ENCODE results near the gene CARHSP1. TPM values are rescaled to one million over a fixed set of nuclear protein-coding genes. Genes with fewer than 3 reads are reported as not detected.

Gene CARHSP1
- total RNA-seq, 4 donors from 2014 or later, result 89.3 to 135 (median 124) TPM

- TF ChIP-seq CTCF (IDR thresholded peaks at IDR 0.05), result no peak
- ATAC-seq (ENCODE audit: low FRiP score), result no peak
- DNase-seq (ENCODE audit: low spot score), result no peak
Measured at GRCh38 chr16:8869212-8869987, 594 bp upstream of the CARHSP1 start.

- ATAC-seq (ENCODE audit: low FRiP score) (no peak), DNase-seq (ENCODE audit: low spot score) (no peak)
- no peak for TF ChIP-seq CTCF (IDR thresholded peaks at IDR 0.05)
Measured at GRCh38 chr16:8867932-8868415, 832 bp downstream of the CARHSP1 start.

- DNase-seq (ENCODE audit: low spot score) (peak; percentile 51), ATAC-seq (ENCODE audit: low FRiP score) (no peak)
- no peak for TF ChIP-seq CTCF (IDR thresholded peaks at IDR 0.05)
Measured at GRCh38 chr16:8867216-8867931, 1.4 kb downstream of the CARHSP1 start.

GRCh38 chr16:8866884-8867215, 2.0 kb downstream of the CARHSP1 start:
- ATAC-seq (ENCODE audit: low FRiP score) (no peak), DNase-seq (ENCODE audit: low spot score) (no peak)
- TF ChIP-seq CTCF (IDR thresholded peaks at IDR 0.05), result no peak

GRCh38 chr16:8866118-8866883, 2.5 kb downstream of the CARHSP1 start:
- no peak for TF ChIP-seq CTCF (IDR thresholded peaks at IDR 0.05)
- ATAC-seq (ENCODE audit: low FRiP score), result no peak
- DNase-seq (ENCODE audit: low spot score), result no peak

- DNase-seq (ENCODE audit: low spot score), result no peak
- no peak for ATAC-seq (ENCODE audit: low FRiP score)
- TF ChIP-seq CTCF (IDR thresholded peaks at IDR 0.05), result no peak
Measured at GRCh38 chr16:8865145-8865882, 3.5 kb downstream of the CARHSP1 start.

All from omental fat pad (tissue), 4 donors.